Fibroblast of skin of right biceps (primary cell): ENCODE results near the gene DEFB110.
A peak's percentile ranks its signal among the peaks of the same experiment; 100 is the strongest.

Experiments used
- DNase-seq: peaks from one replicate; pipeline ENCODE4 v3.0.0-alpha.2; 2013

DEFB110 gene

GRCh38 chr6:50021894-50022293, at the start of gene DEFB110:
DEFB110 (minus strand) TSS chr6:50021994; CDS start chr6:50021935, 59 bp downstream.
- no peak for DNase-seq

GRCh38 chr6:50070101-50070500, 48.3 kb upstream of the DEFB110 start:
- DNase-seq = no peak

- no peak for DNase-seq
These were observed 40.3 kb upstream of the DEFB110 start for GRCh38 chr6:50062051-50062450.

GRCh38 chr6:50056242-50056641, 34.4 kb upstream of the DEFB110 start:
- DNase-seq = no peak

GRCh38 chr6:50049829-50050228, 28.0 kb upstream of the DEFB110 start, which contains the start of gene DEFB112:
DEFB112 (minus strand) TSS chr6:50049929; CDS start chr6:50049869, 60 bp downstream.
- no peak for DNase-seq

GRCh38 chr6:50047026-50047425, 25.2 kb upstream of the DEFB110 start:
- DNase-seq = no peak

- no peak for DNase-seq
These were observed 9.2 kb upstream of the DEFB110 start for GRCh38 chr6:50030777-50031562.

GRCh38 chr6:50030350-50030749, 8.6 kb upstream of the DEFB110 start:
- DNase-seq = no peak

- DNase-seq = no peak
These were observed 3.5 kb upstream of the DEFB110 start for GRCh38 chr6:50025258-50025657.

GRCh38 chr6:50007819-50008218, 14.0 kb downstream of the DEFB110 start:
- DNase-seq = peak; percentile 52

- DNase-seq = no peak
These were observed 18.7 kb downstream of the DEFB110 start for GRCh38 chr6:50003139-50003538.

GRCh38 chr6:49995278-49995677, 26.5 kb downstream of the DEFB110 start:
- DNase-seq = no peak

GRCh38 chr6:49988900-49989299, 32.9 kb downstream of the DEFB110 start:
- no peak for DNase-seq

GRCh38 chr6:49987749-49988148, 34.0 kb downstream of the DEFB110 start:
- no peak for DNase-seq

- no peak for DNase-seq
These were observed 35.2 kb downstream of the DEFB110 start for GRCh38 chr6:49986551-49986950.

GRCh38 chr6:49982046-49982445, 39.7 kb downstream of the DEFB110 start:
- DNase-seq = no peak

GRCh38 chr6:49980898-49981297, 40.9 kb downstream of the DEFB110 start:
- DNase-seq = peak; percentile 54

- no peak for DNase-seq
These were observed 42.2 kb downstream of the DEFB110 start for GRCh38 chr6:49979584-49979983.

GRCh38 chr6:49978332-49979226, 43.2 kb downstream of the DEFB110 start:
- DNase-seq = no peak

- DNase-seq = no peak
These were observed 52.2 kb downstream of the DEFB110 start, which contains the start of gene DEFB113 for GRCh38 chr6:49969605-49970004. DEFB113 (minus strand) TSS chr6:49969625; CDS start chr6:49969625, 0 bp downstream.
